Measurements from ENCODE around the gene CLPX. TPM values are rescaled to one million over a fixed set of nuclear protein-coding genes. Genes with fewer than 3 reads are reported as not detected.
"Not testable (repeated sequence)": the region's sequence is repeated elsewhere in the genome, so short reads cannot be mapped to it uniquely, and the experiment has no call there.

CLPX gene
- total RNA-seq, 1 donor from 2014 or later: 45.3 TPM

DNA sequence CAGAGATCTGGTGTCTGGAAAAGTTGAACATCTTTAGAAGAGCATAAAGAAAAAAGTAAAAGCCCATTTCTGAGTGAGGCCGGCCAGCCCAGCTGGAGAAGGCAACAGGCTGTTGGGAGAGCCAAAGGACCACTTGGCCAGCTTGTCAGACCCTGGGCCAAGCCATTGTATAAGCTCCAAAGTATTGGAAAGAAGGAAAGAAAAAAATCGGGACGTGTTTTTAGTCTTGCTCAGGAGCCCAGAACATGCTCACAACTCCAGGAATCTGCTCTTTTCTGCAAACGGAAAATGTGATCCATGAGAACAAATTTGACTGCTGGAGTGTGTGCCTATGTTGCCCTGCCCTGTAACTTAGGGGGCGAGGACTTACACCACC is 10.4 kb upstream of the CLPX start:
- Histone ChIP-seq H3K36me3 (ENCODE audit: control insufficient read depth, insufficient read depth, low read length) (no peaks in the 10 kb centered on the region), H3K4me3 (ENCODE audit: low read depth, low read length) (no peak overlapping the region), H3K27me3 (ENCODE audit: control insufficient read depth, insufficient read depth, low read length) (no peaks in the 10 kb centered on the region)
- DNase-seq (ENCODE audit: low read depth) (no peak), FAIRE-seq (no peak)
- TF ChIP-seq CTCF (IDR thresholded peaks at IDR 0.05; ENCODE audit: insufficient read depth, low read length, severe bottlenecking): no peak

DNA sequence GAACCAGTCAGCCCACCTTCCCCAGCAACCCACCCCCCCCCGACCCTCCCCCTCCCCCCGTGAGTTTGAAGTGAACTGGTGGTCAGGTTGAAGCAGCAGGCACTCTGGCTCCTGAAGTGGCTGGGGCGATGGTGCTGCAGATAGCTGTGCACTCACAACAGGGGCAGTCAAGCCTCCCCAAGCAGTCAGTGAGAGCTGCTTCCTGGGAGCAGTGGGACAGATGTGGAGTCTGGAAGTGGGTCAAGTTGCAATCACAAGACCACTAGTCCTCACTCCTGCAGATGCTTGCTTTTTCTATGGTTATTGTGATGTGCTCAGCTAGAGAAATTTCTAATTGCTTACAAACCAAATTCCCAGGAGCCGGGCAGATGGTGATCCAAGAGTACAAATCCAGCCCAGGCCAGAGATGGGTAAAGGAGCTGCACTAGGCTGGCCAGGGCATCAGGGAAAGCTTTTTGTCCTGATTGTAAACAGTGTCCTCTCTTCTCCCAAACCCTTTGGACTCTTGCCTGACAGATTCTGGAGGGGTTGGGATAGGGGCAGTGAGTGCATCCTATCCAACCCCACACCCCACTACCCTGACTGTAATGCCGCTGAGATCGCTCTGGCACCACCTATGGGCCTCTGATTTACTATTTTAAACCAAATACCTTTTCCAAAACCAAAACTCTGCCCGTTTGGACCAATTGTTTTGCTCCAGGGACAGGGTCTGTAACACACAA is 9.8 kb upstream of the CLPX start:
- DNase-seq (ENCODE audit: low read depth) (no peak), FAIRE-seq (no peak)
- Histone ChIP-seq H3K36me3 (ENCODE audit: control insufficient read depth, insufficient read depth, low read length) (no peaks in the 10 kb centered on the region), H3K4me3 (ENCODE audit: low read depth, low read length) (no peak overlapping the region), H3K27me3 (ENCODE audit: control insufficient read depth, insufficient read depth, low read length) (no peaks in the 10 kb centered on the region)
- no peak for TF ChIP-seq CTCF (IDR thresholded peaks at IDR 0.05; ENCODE audit: insufficient read depth, low read length, severe bottlenecking)

GRCh38 chr15:65192016-65192415 is 6.9 kb upstream of the CLPX start:
- FAIRE-seq (no peak), DNase-seq (ENCODE audit: low read depth) (peak; percentile 8)
- Histone ChIP-seq H3K4me3 (ENCODE audit: low read depth, low read length) (no peak overlapping the region), H3K27me3 (ENCODE audit: control insufficient read depth, insufficient read depth, low read length) (no peaks in the 10 kb centered on the region), H3K36me3 (ENCODE audit: control insufficient read depth, insufficient read depth, low read length) (no peaks in the 10 kb centered on the region)
- no peak for TF ChIP-seq CTCF (IDR thresholded peaks at IDR 0.05; ENCODE audit: insufficient read depth, low read length, severe bottlenecking)

DNA sequence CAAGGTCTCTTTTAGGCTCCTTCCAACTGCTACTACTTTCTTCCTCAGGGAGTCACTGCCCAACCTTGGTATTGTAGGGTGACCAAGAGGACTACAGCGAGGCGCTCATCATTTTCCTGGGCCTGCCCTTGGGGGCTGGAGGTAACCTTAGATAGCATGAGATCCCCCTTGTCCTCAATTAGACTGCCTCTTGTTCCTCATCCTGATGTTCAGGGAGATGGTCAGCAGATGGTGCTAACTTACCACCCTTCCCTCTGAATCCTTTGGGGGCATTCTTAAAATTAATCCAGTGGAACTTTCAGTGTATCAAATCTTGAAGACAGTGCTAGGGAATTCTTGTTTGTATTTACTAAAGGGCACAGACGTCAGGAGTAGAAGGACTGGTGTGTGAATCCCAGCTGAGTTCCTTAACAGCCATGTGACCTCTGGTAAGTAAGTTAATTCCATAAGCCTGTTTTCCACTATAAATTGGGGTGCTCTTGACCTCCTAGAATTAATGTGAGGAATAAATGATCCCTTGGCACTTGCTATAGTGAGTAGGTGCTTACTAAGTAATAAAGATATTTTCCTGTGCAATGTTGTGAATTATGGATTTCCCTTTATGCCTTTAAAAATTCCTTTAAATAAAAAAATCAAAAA is 4.1 kb upstream of the CLPX start:
- DNase-seq (ENCODE audit: low read depth): peak; percentile 49

GRCh38 chr15:65188472-65188871 is 3.3 kb upstream of the CLPX start:
- not testable (repeated sequence) for H3K36me3 ChIP-seq (ENCODE audit: control insufficient read depth, insufficient read depth, low read length); H3K27me3 ChIP-seq (ENCODE audit: control insufficient read depth, insufficient read depth, low read length); FAIRE-seq; DNase-seq (ENCODE audit: low read depth); H3K4me3 ChIP-seq (ENCODE audit: low read depth, low read length)

More for the DNA sequence above, 4.1 kb upstream of the CLPX start:
- no peak for FAIRE-seq
- Histone ChIP-seq H3K36me3 (ENCODE audit: control insufficient read depth, insufficient read depth, low read length) (no peaks in the 10 kb centered on the region), H3K4me3 (ENCODE audit: low read depth, low read length) (no peak overlapping the region), H3K27me3 (ENCODE audit: control insufficient read depth, insufficient read depth, low read length) (no peaks in the 10 kb centered on the region)
- TF ChIP-seq CTCF (IDR thresholded peaks at IDR 0.05; ENCODE audit: insufficient read depth, low read length, severe bottlenecking): peak; percentile 58

DNA sequence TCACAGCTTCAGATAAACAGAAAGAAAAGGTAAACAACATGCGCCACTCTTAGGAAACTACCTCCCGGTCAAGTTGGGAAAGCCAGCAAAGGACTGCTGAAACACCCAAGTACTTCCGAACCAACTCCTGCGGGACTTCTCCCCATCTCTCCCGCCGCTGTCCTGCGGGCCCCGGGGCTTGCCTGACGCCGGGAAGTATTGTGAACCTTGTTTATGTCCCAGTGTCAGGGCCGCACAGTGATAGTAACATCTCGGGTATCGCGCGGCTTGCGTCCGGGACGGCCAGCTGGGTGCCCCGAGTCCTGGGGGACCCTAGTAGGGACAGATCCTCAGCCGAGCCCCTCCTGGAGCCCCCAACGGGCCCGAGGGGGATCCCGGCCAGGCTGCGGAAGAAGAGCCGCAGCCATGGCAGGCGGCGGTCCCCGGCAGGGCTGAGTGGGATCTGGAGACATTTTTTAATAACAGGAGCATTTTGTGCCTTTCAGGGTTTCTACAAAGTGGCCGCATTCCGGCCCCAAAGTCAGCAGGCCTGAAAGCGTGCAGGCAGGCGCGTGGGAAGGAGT is 756 bp downstream of the CLPX start:
- Histone ChIP-seq H3K36me3 (ENCODE audit: control insufficient read depth, insufficient read depth, low read length) (no peaks in the 10 kb centered on the region), H3K4me3 (ENCODE audit: low read depth, low read length) (peak overlapping the region; percentile 93), H3K27me3 (ENCODE audit: control insufficient read depth, insufficient read depth, low read length) (no peaks in the 10 kb centered on the region)
- FAIRE-seq (no peak), DNase-seq (ENCODE audit: low read depth) (peak; percentile 46)
- TF ChIP-seq CTCF (IDR thresholded peaks at IDR 0.05; ENCODE audit: insufficient read depth, low read length, severe bottlenecking): no peak
